HepG2 (cell line): ENCODE data around the gene MALT1. TPM values are rescaled to one million over a fixed set of nuclear protein-coding genes. Genes with fewer than 3 reads are reported as not detected.

Experiments
- ATAC-seq: fragments of 200-7000 bp; cut with Tn5 transposase; 3 replicates; pipeline ENCODE4 v1.9.1; 2020; ENCODE audit warnings: mild to moderate bottlenecking, moderate library complexity
- BruUV-seq: library from RNA; stranded (reverse); fragments of 400-500 nt; replicated peaks from 2 replicates; lab custom pipeline; 2021; lab: Mats Ljungman, UMichigan
- CTCF ChIA-PET: fragments of 300-600 bp; formaldehyde crosslinking; extraction: SDS; loops from one replicate; lab custom pipeline; 2021; ENCODE audit warnings: low total read pairs, inconsistent platforms, low intra/inter-chr PET ratio; lab: Yijun Ruan, JAX
- POLR2A ChIA-PET: fragments of 350-600 bp; sonication (Branson Sonifier 250); formaldehyde crosslinking; loops from one replicate; lab custom pipeline; 2020; ENCODE audit warnings: antibody characterized with exemption, inconsistent platforms; lab: Yijun Ruan, JAX
- DNase-seq: peaks from one replicate; pipeline ENCODE4 v3.0.0-alpha.2; 2015; ENCODE audit warnings: low spot score
- FAIRE-seq: peaks from 3 replicates; lab custom pipeline; 2011; peaks lifted over from hg19 to GRCh38; lab: Jason Lieb, UNC
- H2AFZ ChIP-seq: one replicate; pipeline ENCODE4 v1.6.1; 2011; ENCODE audit warnings: low read length, inconsistent platforms
- H3K27ac ChIP-seq: fragments of 300-600 bp; 3 replicates; pipeline ENCODE4 v1.8.0; 2011; ENCODE audit warnings: mixed run types, mild to moderate bottlenecking, mixed read lengths, low read length, inconsistent platforms; ENCODE audit not compliant: insufficient read depth; ENCODE audit errors: extremely low read length
- H3K27me3 ChIP-seq, 2 experiments: fragments of 200-600 bp in 1 of 2; 2 replicates in 1 of 2; 3 replicates in 1 of 2; pipeline versions ENCODE4 v1.6.0 to v1.8.0; 2011; ENCODE audit warnings: low read length in 2 of 2, mild to moderate bottlenecking in 2 of 2, moderate library complexity in 2 of 2, inconsistent platforms in 1 of 2; ENCODE audit not compliant: insufficient read depth in 2 of 2, control insufficient read depth in 1 of 2
- H3K36me3 ChIP-seq, 2 experiments: fragments of 200-600 bp in 1 of 2; replicated peaks in 1 of 2; 2 replicates in 1 of 2; 3 replicates in 1 of 2; pipeline versions ENCODE4 v1.5.1 to v1.8.0; 2011; ENCODE audit warnings: low read length in 2 of 2, inconsistent platforms in 1 of 2; ENCODE audit not compliant: insufficient read depth in 2 of 2, control insufficient read depth in 1 of 2
- H3K4me1 ChIP-seq: 2 replicates; pipeline ENCODE4 v1.5.1; 2012; ENCODE audit warnings: low read length, inconsistent platforms; ENCODE audit not compliant: insufficient read depth
- H3K4me2 ChIP-seq: 2 replicates; pipeline ENCODE4 v1.6.0; 2011; ENCODE audit warnings: low read depth, low read length, inconsistent platforms
- H3K4me3 ChIP-seq, 3 experiments: fragments of 200-600 bp in 1 of 3; sonication (generic), shearing (Covaris generic) in 1 of 3; replicated peaks in 1 of 3; 2 replicates each; pipeline ENCODE4 v1.5.1; 2011 to 2016; ENCODE audit warnings: low read length in 3 of 3, inconsistent platforms in 2 of 3, low read depth in 2 of 3, mild to moderate bottlenecking in 2 of 3, control low read depth in 1 of 3, mixed read lengths in 1 of 3; ENCODE audit not compliant: insufficient read depth in 1 of 3
- H3K79me2 ChIP-seq: one replicate; pipeline ENCODE4 v1.6.1; 2011; ENCODE audit warnings: low read length, inconsistent platforms; ENCODE audit not compliant: insufficient read depth
- H3K9ac ChIP-seq: 2 replicates; pipeline ENCODE4 v1.6.0; 2011; ENCODE audit warnings: mild to moderate bottlenecking, low read depth, low read length, inconsistent platforms; ENCODE audit not compliant: insufficient read depth
- H3K9me3 ChIP-seq: 2 replicates; pipeline ENCODE4 v1.5.1; 2012; ENCODE audit warnings: mild to moderate bottlenecking, low read length
- H4K20me1 ChIP-seq: 2 replicates; pipeline ENCODE4 v1.6.0; 2011; ENCODE audit warnings: inconsistent platforms, mild to moderate bottlenecking, low read length, moderate library complexity; ENCODE audit not compliant: insufficient read depth
- CBFB ChIP-seq: sonication (generic); formaldehyde crosslinking; IDR thresholded peaks from 2 replicates; pipeline ENCODE4 v1.4.0; 2020; ENCODE audit warnings: missing genetic modification reagents
- ELF1 ChIP-seq: sonication (generic); formaldehyde crosslinking; IDR thresholded peaks from 2 replicates; pipeline ENCODE4 v1.4.0; 2020; ENCODE audit warnings: missing genetic modification reagents
- GZF1 ChIP-seq: sonication (generic); formaldehyde crosslinking; IDR thresholded peaks from 2 replicates; pipeline ENCODE4 v1.5.1; 2020; ENCODE audit warnings: mild to moderate bottlenecking, missing genetic modification reagents
- HDAC2 ChIP-seq: sonication (generic); formaldehyde crosslinking; IDR thresholded peaks from 2 replicates; pipeline ENCODE4 v1.4.0; 2020; ENCODE audit warnings: missing genetic modification reagents
- HIC2 ChIP-seq: sonication (generic); formaldehyde crosslinking; IDR thresholded peaks from 2 replicates; pipeline ENCODE4 v1.9.0; 2022; ENCODE audit warnings: low read depth, missing genetic modification reagents
- KDM2A ChIP-seq: sonication (generic); formaldehyde crosslinking; IDR thresholded peaks from 2 replicates; pipeline ENCODE4 v1.4.0; 2020; ENCODE audit warnings: low read depth, missing genetic modification reagents, borderline replicate concordance
- KDM5B ChIP-seq: sonication (generic); formaldehyde crosslinking; IDR thresholded peaks from 2 replicates; pipeline ENCODE4 v1.4.0; 2020; ENCODE audit warnings: missing genetic modification reagents, mild to moderate bottlenecking, borderline replicate concordance
- PCBP2 ChIP-seq: fragments of 200-400 bp; formaldehyde crosslinking; optimal IDR thresholded peaks from 2 replicates; pipeline ENCODE3; 2018; ENCODE audit warnings: low read length, low read depth; ENCODE audit not compliant: poor library complexity, severe bottlenecking
- STAG1 ChIP-seq: sonication (generic); formaldehyde crosslinking; IDR thresholded peaks from 2 replicates; pipeline ENCODE4 v1.4.0; 2020; ENCODE audit warnings: missing genetic modification reagents
- ZNF232 ChIP-seq: sonication (generic); formaldehyde crosslinking; IDR thresholded peaks from 2 replicates; pipeline ENCODE4 v1.4.0; 2020; ENCODE audit warnings: missing genetic modification reagents, borderline replicate concordance
- ZNF264 ChIP-seq: sonication (generic); formaldehyde crosslinking; IDR thresholded peaks from 2 replicates; pipeline ENCODE4 v1.4.0; 2020; ENCODE audit warnings: missing genetic modification reagents
- ZNF510 ChIP-seq: sonication (generic); formaldehyde crosslinking; IDR thresholded peaks from 2 replicates; pipeline ENCODE4 v1.4.0; 2020; ENCODE audit warnings: low read depth, mild to moderate bottlenecking, missing genetic modification reagents
- ZNF770 ChIP-seq: sonication (generic); formaldehyde crosslinking; IDR thresholded peaks from 2 replicates; pipeline ENCODE4 v1.5.0; 2020; ENCODE audit warnings: mild to moderate bottlenecking, missing genetic modification reagents
- WGBS: methylation state at CpG from one replicate; pipeline ENCODE4 v1.1.6; 2017; ENCODE audit warnings: low lambda C conversion rate; 5-methylcytosine and 5-hydroxymethylcytosine counted together
- in situ Hi-C: cut with HindIII; loops from 2 replicates; pipeline ENCODE4 v1.10.0; 2017; ENCODE audit warnings: low pct_unique_long_range_greater_than_20kb; ENCODE audit not compliant: extremely low pct_ligation_motif_present
- intact Hi-C: fragments of 100-400 bp; cut with micrococcal nuclease; formaldehyde crosslinking; loops from one replicate; pipeline ENCODE4 v1.10.0; 2022; ENCODE audit not compliant: unreplicated experiment
- polyA plus RNA-seq, 8 experiments: library from polyadenylated mRNA; depleted of rRNA in 3 of 8; stranded (reverse) in 7 of 8; unstranded in 1 of 8; fragments of >200 nt; fragmentation: Illumina TruSeq in 4 of 8; extraction: Trizol in 4 of 8; gene quantifications; 2 replicates each; pipeline versions ENCODE4 v1.2.1 to v1.2.3, GENCODE V29; 2011 to 2016; ENCODE audit warnings: low read depth in 4 of 8, missing spikeins in 1 of 8, mixed read lengths in 1 of 8; ENCODE audit not compliant: insufficient read depth in 1 of 8
- total RNA-seq, 5 experiments: library from RNA; depleted of rRNA; stranded (reverse); fragments of >200 nt; fragmentation: Illumina TruSeq; extraction: Trizol; gene quantifications; 2 replicates each; pipeline ENCODE4 v1.2.3, GENCODE V29; 2016; ENCODE audit warnings: low read depth in 1 of 5

MALT1 gene
- total and polyA plus RNA-seq, 2 of the 13 experiments (the other 11 are each of a cell fraction or from before 2014, with no cell fraction given): 43.9 to 89.0 TPM

- no peak for ATAC-seq
- no peak for FAIRE-seq
- no peaks in the 10 kb centered on the region for H3K36me3 ChIP-seq
- intact Hi-C loops: loop anchor here (10.0 kb wide), 1 partner anchor 272 kb away; no protein-coding TSS in a partner anchor
- WGBS: 42% methylated on average over 7 of the region's 7 CpGs
- H3K4me2 ChIP-seq: peak overlapping the region; percentile 47
- POLR2A ChIA-PET: no interaction called here
- in situ Hi-C loops: loop anchor here (25.0 kb wide), 1 partner anchor 855 kb away; no protein-coding TSS in a partner anchor
- CTCF ChIA-PET: no interaction called here
- DNase-seq: no peak
- H3K27me3 ChIP-seq: peaks cover 1 to 14% of the 10 kb centered on the region in 2 experiments; a peak in 2 of 5 replicates
- BruUV-seq: no TSS peak
- no peak overlapping the region for H2AFZ ChIP-seq
- peaks cover 53% of the 10 kb centered on the region for H3K4me1 ChIP-seq
- TF ChIP-seq ZNF770 (CRISPR knock-in tag) (peak; percentile 55), ZNF510 (no peak)
- no peaks in the 10 kb centered on the region for H3K79me2 ChIP-seq
- H3K9ac ChIP-seq: no peak overlapping the region
- H3K9me3 ChIP-seq: no peaks in the 10 kb centered on the region
- H3K27ac ChIP-seq: no peak overlapping the region
- H3K4me3 ChIP-seq: no peak overlapping the region
- no peaks in the 10 kb centered on the region for H4K20me1 ChIP-seq
These were observed 95.7 kb downstream of the MALT1 start for GRCh38 chr18:58766946-58767345.

GRCh38 chr18:58768293-58768974, 97.2 kb downstream of the MALT1 start:
- DNase-seq (peak; percentile 35), FAIRE-seq (no peak), ATAC-seq (peak; percentile 98)
- POLR2A ChIA-PET: no interaction called here
- no CpG with 5 or more reads among the region's 40 CpGs for WGBS
- H3K4me2 ChIP-seq: peak overlapping the region; percentile 85
- CTCF ChIA-PET: interaction anchor here (1.7 to 2.1 kb wide), 3 partner anchors 288 to 302 kb away, joined by 4 to 21 read pairs (median 7); no protein-coding TSS in a partner anchor
- BruUV-seq: no TSS peak
- H3K4me1 ChIP-seq: peaks cover 52% of the 10 kb centered on the region
- peak overlapping the region; percentile 12; the same call in 1 of the 2 replicates for H3K9ac ChIP-seq
- H3K4me3 ChIP-seq: peak overlapping the region; percentile 49 to 68 (median 49); a peak in 5 of 6 replicates
- no peaks in the 10 kb centered on the region for H3K79me2 ChIP-seq
- intact Hi-C loops: loop anchor here (1.0 to 10.0 kb wide), 3 partner anchors 274 to 302 kb away; no protein-coding TSS in a partner anchor
- H3K27me3 ChIP-seq: peaks cover 1 to 21% of the 10 kb centered on the region in 2 experiments; a peak in 2 of 5 replicates
- no peaks in the 10 kb centered on the region for H3K9me3 ChIP-seq
- H3K36me3 ChIP-seq: no peaks in the 10 kb centered on the region
- in situ Hi-C loops: loop anchor here (25.0 kb wide), 1 partner anchor 856 kb away; no protein-coding TSS in a partner anchor
- H3K27ac ChIP-seq: no peak overlapping the region
- no peak overlapping the region for H2AFZ ChIP-seq
- no peaks in the 10 kb centered on the region for H4K20me1 ChIP-seq
- TF ChIP-seq HIC2 (CRISPR knock-in tag) (no peak; the same call in 1 of the 2 replicates), HDAC2 (peak; percentile 38; the same call in 1 of the 2 replicates), ZNF264 (CRISPR knock-in tag) (0 out of 2 replicates have a peak, but pooled peaks have one; percentile 25), KDM5B (CRISPR knock-in tag) (peak; percentile 37; the same call in 1 of the 2 replicates), ELF1 (CRISPR knock-in tag) (0 out of 2 replicates have a peak, but pooled peaks have one; percentile 11), PCBP2 (no peak), STAG1 (CRISPR knock-in tag) (peak; percentile 94), ZNF232 (peak; percentile 46; the same call in 1 of the 2 replicates), CBFB (CRISPR knock-in tag) (peak; percentile 59; the same call in 1 of the 2 replicates), KDM2A (CRISPR knock-in tag) (peak; percentile 90; the same call in 1 of the 2 replicates), GZF1 (0 out of 2 replicates have a peak, but pooled peaks have one; percentile 68)
